ENCODE results near the gene NLRX1. TPM values are rescaled to one million over a fixed set of nuclear protein-coding genes. Genes with fewer than 3 reads are reported as not detected.
"Not testable (repeated sequence)": the region's sequence is repeated elsewhere in the genome, so short reads cannot be mapped to it uniquely, and the experiment has no call there.

NLRX1 gene
- total RNA-seq, 1 donor from 2014 or later, result 12.0 TPM

DNA sequence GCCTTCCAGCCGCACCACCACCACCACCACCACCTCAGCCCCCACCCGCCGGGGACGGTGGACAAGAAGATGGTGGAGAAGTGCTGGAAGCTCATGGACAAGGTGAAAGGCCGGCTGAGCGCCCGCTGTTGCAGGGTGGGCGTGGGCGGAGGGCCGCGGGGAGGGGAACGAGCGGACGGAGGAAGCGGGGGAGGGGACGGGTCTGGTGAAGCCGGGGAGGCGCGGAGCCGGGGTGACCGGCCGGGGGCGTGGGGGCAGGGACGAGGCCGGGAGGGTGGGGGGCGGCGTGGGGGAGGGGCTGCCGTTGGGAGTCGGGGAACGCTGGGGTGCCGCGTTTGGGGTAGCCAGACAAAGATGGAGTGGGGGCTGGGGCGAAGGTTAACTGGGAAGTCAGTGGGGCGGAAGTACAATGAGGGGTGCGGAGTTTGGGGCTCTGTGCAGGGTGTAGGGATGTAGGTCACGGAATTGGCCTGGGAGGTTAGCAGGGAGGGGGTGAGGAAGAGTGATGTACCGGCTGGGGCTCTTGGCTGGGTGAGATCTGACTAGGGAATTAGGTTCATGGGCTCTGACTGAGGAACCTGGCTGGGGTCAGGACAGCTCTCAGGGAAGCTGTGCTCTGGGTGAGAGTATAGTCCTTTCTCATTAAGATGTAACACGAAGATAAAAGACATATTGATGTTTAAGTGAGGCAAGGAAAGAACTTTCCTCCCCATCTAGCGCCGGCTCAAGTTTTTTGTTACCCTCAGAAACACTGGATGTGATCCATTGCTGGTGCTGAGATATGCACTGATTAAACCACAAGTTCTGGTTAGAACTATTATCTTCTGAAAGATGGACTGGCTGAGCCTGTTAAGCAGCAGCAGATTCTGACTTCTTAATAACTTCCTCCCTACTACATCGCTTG is 38.2 kb downstream of the NLRX1 start:
- DNase-seq (ENCODE audit: low spot score), result peak; percentile 40

DNA sequence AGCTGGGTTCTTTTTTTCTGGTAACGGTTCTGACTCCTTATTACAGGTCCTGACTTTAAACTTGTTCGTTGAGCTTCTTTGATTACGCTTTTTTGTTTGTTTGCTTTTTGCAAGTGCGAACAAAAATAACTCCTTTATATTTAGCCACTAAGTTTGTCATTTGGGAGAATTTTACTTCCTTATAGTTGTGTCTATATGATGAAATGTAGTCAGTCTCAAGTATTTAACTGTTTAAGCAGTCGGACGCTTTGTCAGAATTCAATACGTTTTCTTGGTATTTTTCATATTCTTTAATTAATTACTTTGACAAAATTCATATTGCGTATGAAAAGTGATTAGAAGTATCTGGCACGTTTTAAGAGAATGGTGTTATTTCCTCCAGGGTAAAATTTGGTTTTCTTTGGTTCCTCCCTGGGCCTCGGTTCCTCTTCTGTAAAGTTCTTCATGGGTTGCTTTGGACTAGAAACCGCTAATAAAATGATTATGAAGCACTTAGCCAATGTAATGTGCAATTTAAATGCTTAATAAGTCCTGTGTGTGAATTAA is 39.0 kb downstream of the NLRX1 start:
- no peak for DNase-seq (ENCODE audit: low spot score)

DNA sequence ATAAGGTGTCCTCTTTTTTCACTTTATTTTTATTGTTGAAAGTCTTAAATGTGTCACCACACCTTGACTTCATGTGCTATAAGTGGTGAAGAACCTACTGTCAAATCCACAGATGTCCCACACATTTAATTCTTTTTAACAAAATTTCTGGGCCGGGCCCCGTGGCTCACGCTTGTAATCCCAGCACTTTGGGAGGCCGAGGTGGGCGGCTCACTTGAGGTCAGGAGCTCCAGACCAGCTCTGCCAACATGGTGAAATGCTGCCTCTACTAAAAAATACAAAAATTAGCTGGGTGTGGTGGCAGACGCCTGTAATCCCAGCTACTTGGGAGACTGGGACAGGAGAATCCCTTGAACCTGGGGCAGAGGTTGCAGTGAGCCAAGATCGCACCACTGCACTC is 40.7 kb downstream of the NLRX1 start:
- no peak for DNase-seq (ENCODE audit: low spot score)

DNA sequence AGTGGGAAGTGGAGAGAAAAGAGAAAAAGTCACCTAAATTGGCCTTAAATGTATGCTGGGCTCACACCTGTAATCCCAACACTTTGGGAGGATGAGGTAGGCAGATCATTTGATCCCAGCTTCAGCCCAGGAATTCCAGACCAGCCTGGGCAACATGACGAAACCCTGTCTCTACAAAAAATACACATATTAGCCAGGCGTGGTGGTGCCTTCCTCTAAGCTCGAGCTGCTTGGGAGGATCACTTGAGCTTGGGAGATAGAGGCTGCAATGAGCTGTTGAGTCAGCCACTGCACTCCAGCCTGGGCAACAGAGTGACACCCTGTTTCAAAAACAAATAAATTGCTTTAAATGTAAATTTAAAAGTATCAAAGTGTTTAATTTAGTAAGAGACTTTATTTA is 41.5 kb downstream of the NLRX1 start:
- no peak for DNase-seq (ENCODE audit: low spot score)

DNA sequence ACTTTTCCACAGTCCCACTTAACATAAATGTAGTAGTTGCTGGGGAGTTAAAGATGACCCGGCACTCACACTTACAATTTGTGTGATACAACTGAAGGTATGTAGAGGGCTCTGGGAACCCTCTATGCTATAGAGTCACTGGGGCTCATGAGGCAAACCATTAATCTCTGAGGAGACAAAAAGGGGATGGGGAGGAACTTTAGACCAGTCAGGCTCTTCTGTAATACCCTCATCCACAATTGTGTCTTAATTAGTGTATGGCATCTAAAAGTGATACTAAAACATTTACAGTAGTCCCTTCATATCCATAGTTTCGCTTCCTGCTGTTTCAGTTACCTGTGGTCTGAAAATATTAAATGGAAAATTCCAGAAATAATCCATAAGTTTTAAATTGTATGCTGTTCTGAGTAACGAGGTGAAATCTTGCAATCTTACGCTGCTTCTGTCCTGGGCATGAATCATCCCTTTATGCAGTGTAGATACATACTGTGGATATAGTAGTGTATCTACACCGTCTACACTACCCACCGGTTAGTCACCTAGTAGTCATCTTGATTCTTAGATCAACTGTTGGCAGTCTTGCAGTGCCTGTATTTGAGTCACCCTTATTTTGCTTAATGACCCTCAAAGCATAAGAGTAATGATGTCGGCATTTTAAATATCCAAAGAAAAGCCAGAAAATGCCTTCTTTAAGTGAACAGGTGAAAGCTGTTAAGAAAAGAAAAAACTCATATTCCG is 49.8 kb downstream of the NLRX1 start:
- DNase-seq (ENCODE audit: low spot score), result no peak

DNA sequence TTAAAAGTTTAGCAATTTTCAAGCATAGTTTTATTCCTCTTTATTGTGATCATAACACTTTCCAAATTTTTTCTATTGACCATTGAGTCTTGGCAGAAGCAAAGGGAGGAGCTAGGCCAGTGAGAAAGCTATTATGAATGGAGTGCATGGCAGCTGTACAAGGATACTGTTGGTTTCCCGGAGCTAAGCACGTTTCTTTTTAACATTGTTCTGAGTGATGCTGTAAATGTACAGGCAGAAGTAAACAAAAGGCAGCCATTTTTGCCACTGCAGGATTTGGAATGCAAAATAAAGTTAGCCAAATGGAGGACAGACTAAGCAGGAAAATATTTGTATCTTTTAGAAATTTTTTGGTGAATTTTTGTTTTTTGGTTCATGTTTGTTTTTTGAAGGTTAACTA is 53.8 kb downstream of the NLRX1 start:
- DNase-seq (ENCODE audit: low spot score), result peak; percentile 23

DNA sequence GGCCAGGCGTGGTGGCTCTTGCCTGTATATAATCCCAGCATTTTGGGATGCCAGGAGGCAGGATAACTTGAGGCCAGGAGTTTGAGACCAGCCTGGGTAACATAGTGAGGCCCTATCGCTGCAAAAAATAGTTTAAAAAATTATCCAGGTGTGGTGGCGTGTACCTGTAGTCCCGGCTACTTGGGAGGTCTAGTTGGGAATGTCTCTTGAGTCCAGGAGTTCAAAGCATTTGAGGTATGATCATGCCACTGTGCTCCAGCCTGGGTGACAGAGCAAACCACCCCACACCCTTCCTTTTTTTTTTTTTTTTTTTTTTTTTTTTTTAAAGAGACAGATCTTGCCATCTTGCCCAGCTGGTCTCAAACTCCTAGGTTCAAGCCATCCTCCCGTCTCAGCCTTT is 54.4 kb downstream of the NLRX1 start:
- DNase-seq (ENCODE audit: low spot score), result no peak

DNA sequence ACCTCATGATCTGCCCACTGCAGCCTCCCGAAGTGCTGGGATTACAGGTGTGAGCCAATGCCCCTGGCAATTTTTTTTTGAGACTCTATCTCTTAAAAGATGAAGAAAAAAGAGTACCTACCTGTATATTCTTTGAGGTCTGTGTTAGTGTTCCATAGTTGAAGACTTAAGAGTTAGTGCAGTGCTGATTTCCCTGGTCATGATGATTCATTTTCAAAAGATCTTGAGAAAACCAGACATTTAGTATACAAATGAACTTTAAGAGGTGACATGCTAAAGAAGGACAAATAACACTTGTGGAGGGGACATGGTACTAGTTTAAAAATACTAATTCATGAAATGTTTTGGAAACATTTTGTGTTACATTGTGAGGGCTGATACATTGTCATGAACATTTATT is 55.3 kb downstream of the NLRX1 start:
- DNase-seq (ENCODE audit: low spot score), result no peak

DNA sequence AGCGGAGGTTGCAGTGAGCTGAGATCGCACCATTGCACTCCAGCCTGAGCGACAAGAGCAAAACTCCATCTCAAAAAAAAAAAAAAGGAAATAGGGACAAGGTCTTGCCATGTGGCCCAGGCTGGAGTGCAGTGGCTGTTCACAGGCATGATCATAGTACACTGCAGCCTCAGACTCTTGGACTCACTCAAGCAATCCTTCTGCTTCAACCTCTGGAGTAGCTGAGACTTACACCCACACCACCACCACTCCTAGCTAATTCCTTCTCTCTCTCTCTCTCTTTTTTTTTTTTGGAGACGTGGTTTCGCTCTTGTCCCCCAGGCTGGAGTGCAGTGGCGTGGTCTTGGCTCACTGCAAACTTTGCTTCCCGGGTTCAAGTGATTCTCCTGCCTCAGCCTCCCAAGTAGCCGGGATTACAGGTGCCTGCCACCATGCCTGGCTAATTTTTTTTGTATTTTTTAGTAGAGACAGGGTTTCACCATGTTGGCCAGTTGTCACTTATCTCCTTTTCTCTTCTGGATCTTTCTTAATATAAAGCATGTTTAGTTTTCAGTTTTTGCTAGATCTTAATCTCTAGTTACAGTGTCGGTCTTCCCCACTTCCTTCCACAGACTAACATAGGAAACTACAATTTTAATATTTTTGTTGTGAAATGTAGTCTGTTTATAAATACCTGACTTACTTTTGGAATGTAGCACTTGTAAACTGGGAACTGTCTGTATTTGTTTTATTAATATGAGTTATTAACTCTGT is 60.2 kb downstream of the NLRX1 start:
- DNase-seq (ENCODE audit: low spot score), result not testable (repeated sequence)

DNA sequence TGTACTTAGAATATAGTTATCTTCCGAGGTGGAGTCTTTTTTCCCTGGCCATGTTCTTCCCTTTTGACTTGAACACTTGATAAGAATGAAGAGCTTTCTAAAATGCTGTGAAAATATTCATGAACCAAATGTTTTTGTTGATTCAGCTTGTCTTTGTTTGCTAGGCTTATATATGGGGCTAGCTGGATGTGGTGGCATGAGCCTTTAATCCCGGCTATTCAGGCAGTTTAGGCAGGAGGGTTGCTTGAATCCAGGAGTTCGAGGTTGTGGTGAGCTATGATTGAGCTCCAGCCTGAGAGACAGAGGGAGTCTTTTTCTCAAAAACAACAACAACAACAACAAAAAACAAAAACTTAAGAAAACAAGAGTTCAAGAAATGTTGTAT is 60.8 kb downstream of the NLRX1 start:
- DNase-seq (ENCODE audit: low spot score), result no peak

DNA sequence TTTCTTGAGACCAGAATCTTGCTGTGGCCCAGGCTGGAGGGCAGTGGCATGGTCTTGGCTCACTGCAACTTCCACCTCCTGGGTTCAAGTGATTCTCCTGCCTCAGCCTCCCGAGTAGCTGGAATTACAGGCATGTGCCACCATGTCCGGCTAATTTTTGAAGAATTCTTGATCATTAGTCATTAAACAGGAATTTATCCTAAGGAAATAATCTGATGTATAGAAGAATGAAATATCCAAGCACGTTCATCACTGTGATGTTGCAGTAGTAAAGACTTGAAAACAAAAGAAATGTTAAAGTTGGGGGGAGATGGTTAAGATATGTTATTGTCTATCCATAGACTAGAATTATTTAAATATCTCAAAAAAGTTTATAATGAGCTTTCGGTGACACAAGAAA is 61.2 kb downstream of the NLRX1 start:
- no peak for DNase-seq (ENCODE audit: low spot score)

Other genes with a start within 250 kb of the NLRX1 start
- 15.9 TPM for gene BCL9L, start 242.8 kb upstream of the NLRX1 start, total RNA-seq (ENCODE audit: insufficient read depth, low replicate concordance)
- not detected for gene UPK2, start 212.4 kb upstream of the NLRX1 start, total RNA-seq (ENCODE audit: insufficient read depth, low replicate concordance)
- not detected for gene FOXR1, start 197.0 kb upstream of the NLRX1 start, total RNA-seq (ENCODE audit: insufficient read depth, low replicate concordance)
- gene CENATAC, start 170.6 kb upstream of the NLRX1 start, total RNA-seq (ENCODE audit: insufficient read depth, low replicate concordance), result 44.1 TPM
- 2,427 TPM for gene RPS25, start 150.4 kb upstream of the NLRX1 start, total RNA-seq (ENCODE audit: insufficient read depth, low replicate concordance)
- gene TRAPPC4, start 150.0 kb upstream of the NLRX1 start, total RNA-seq (ENCODE audit: insufficient read depth, low replicate concordance), result 62.6 TPM
- gene SLC37A4, start 137.8 kb upstream of the NLRX1 start, total RNA-seq (ENCODE audit: insufficient read depth, low replicate concordance), result 18.5 TPM
- gene HYOU1, start 111.5 kb upstream of the NLRX1 start, total RNA-seq (ENCODE audit: insufficient read depth, low replicate concordance), result 31.5 TPM
- 12.8 TPM for gene VPS11, start 100.9 kb upstream of the NLRX1 start, total RNA-seq (ENCODE audit: insufficient read depth, low replicate concordance)
- gene HMBS, start 83.8 kb upstream of the NLRX1 start, total RNA-seq (ENCODE audit: insufficient read depth, low replicate concordance), result 30.1 TPM
- gene DPAGT1, start 66.9 kb upstream of the NLRX1 start, total RNA-seq (ENCODE audit: insufficient read depth, low replicate concordance), result 29.9 TPM
- gene C2CD2L, start 61.4 kb upstream of the NLRX1 start, total RNA-seq (ENCODE audit: insufficient read depth, low replicate concordance), result 1.9 TPM
- 44.8 TPM for gene HINFP, start 47.1 kb upstream of the NLRX1 start, total RNA-seq (ENCODE audit: insufficient read depth, low replicate concordance)
- 0.96 TPM for gene ABCG4, start 19.7 kb upstream of the NLRX1 start, total RNA-seq (ENCODE audit: insufficient read depth, low replicate concordance)
- not detected for gene NHERF4, start 16.8 kb downstream of the NLRX1 start, total RNA-seq (ENCODE audit: insufficient read depth, low replicate concordance)
- 11.3 TPM for gene CBL, start 37.6 kb downstream of the NLRX1 start, total RNA-seq (ENCODE audit: insufficient read depth, low replicate concordance)
- 879 TPM for gene MCAM, start 148.4 kb downstream of the NLRX1 start, total RNA-seq (ENCODE audit: insufficient read depth, low replicate concordance)
- gene RNF26, start 165.8 kb downstream of the NLRX1 start, total RNA-seq (ENCODE audit: insufficient read depth, low replicate concordance), result 0.72 TPM
- 14.9 TPM for gene C1QTNF5, start 172.2 kb downstream of the NLRX1 start, total RNA-seq (ENCODE audit: insufficient read depth, low replicate concordance)
- 2.9 TPM for gene MFRP, start 178.0 kb downstream of the NLRX1 start, total RNA-seq (ENCODE audit: insufficient read depth, low replicate concordance)
- 2.9 TPM for gene USP2, start 213.0 kb downstream of the NLRX1 start, total RNA-seq (ENCODE audit: insufficient read depth, low replicate concordance)